Tibial nerve (tissue), 4 donors: ENCODE measurements around the gene TSHZ3. TPM values are rescaled to one million over a fixed set of nuclear protein-coding genes. Genes with fewer than 3 reads are reported as not detected.

Experiments
- DNase-seq, 2 donors: peaks; one replicate each; pipeline ENCODE4 v3.0.0-alpha.2; 2019; ENCODE audit warnings: low spot score in 2 of 2
- H3K27ac ChIP-seq, 4 donors: fragments of 200-600 bp; sonication (generic) in 3 of 4; one replicate each; pipeline ENCODE4 v1.5.1; 2017 to 2019; ENCODE audit warnings: mild to moderate bottlenecking in 1 of 4
- H3K27me3 ChIP-seq, 2 donors: fragments of 200-600 bp; sonication (generic) in 1 of 2; one replicate each; pipeline versions ENCODE4 v1.5.1 to v1.6.0; 2017 to 2019
- H3K36me3 ChIP-seq, 3 donors: fragments of 200-600 bp; sonication (generic); one replicate each; pipeline ENCODE4 v1.5.1; 2018 to 2019
- H3K4me1 ChIP-seq, 4 donors: fragments of 200-600 bp; sonication (generic) in 3 of 4; one replicate each; pipeline ENCODE4 v1.5.1; 2017 to 2019
- H3K4me3 ChIP-seq, 4 donors: fragments of 200-600 bp; sonication (generic) in 3 of 4; one replicate each; pipeline ENCODE4 v1.5.1; 2017 to 2019; ENCODE audit warnings: mild to moderate bottlenecking in 1 of 4, moderate library complexity in 1 of 4
- H3K9me3 ChIP-seq, 4 donors: fragments of 200-600 bp; sonication (generic) in 3 of 4; one replicate each; pipeline ENCODE4 v1.5.1; 2017 to 2019
- CTCF ChIP-seq, 5 experiments: fragments of 200-600 bp in 3 of 5; fragments of 450-650 bp in 2 of 5; sonication (generic) in 3 of 5; IDR thresholded peaks; one replicate each; pipeline ENCODE4 v1.5.1; 2016 to 2019; ENCODE audit warnings: antibody characterized with exemption in 5 of 5, mild to moderate bottlenecking in 3 of 5, moderate library complexity in 2 of 5
- EP300 ChIP-seq, 2 donors: sonication (generic); formaldehyde crosslinking; IDR thresholded peaks; one replicate each; pipeline ENCODE4 v1.6.1; 2017; ENCODE audit warnings: antibody characterized with exemption in 2 of 2, mild to moderate bottlenecking in 1 of 2
- POLR2A ChIP-seq, 2 donors: fragments of 450-650 bp; IDR thresholded peaks; one replicate each; pipeline ENCODE4 v1.6.1; 2017; ENCODE audit warnings: antibody characterized with exemption in 2 of 2, mild to moderate bottlenecking in 2 of 2, moderate library complexity in 2 of 2
- WGBS, 2 donors: methylation state at CpG; one replicate each; pipeline ENCODE4 v1.1.5; 2018; 5-methylcytosine and 5-hydroxymethylcytosine counted together
- total RNA-seq, 4 donors: library from RNA; depleted of rRNA; stranded (reverse); fragments of >200 nt; gene quantifications; one replicate each; pipeline ENCODE4 v1.1.0, GENCODE V29; 2016

TSHZ3 gene
- total RNA-seq, 4 donors from 2014 or later = 20.4 to 22.4 (median 22.3) TPM

DNA sequence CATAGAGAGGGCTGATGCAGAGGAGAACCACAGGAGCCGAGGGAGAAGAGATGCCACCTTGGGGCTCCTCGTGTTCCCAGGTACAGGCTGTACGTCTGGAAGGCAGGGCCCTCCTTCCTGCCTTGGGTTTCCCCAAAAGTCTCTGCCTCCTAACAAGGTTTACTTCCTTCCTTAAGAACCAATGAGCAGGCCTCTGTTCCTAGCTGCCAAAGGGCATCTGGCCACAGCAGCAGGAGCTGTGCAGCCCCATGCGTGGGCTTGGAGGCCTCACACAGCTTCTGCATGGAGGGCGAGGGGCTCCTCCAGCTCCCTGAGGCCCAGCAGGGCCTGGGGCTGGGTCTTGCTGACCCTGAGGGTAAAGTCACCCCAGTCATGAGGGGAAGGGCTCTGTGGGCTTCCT, 40.6 kb upstream of the TSHZ3 start:
- Histone ChIP-seq H3K4me1 (no peaks in the 10 kb centered on the region), H3K4me3 (no peak overlapping the region), H3K27ac (no peak overlapping the region), H3K9me3 (no peaks in the 10 kb centered on the region), H3K27me3 (no peaks in the 10 kb centered on the region), H3K36me3 (no peaks in the 10 kb centered on the region)
- no peak for DNase-seq
- WGBS, 2 donors = 78 to 81% methylated on average over 4 to 5 of the region's 5 CpGs
- TF ChIP-seq EP300 (IDR thresholded peaks at IDR 0.05) (no peak), CTCF (IDR thresholded peaks at IDR 0.05) (no peak)

GRCh38 chr19:31387717-31388301, 38.6 kb upstream of the TSHZ3 start:
- Histone ChIP-seq H3K4me3 (no peak overlapping the region), H3K27me3 (no peaks in the 10 kb centered on the region)

GRCh38 chr19:31386806-31387205, 37.6 kb upstream of the TSHZ3 start:
- Histone ChIP-seq H3K4me3 (no peak overlapping the region), H3K9me3 (no peaks in the 10 kb centered on the region), H3K4me1 (no peaks in the 10 kb centered on the region), H3K27me3 (no peaks in the 10 kb centered on the region), H3K36me3 (no peaks in the 10 kb centered on the region), H3K27ac (no peak overlapping the region)
- no peak for TF ChIP-seq POLR2A (IDR thresholded peaks at IDR 0.05)
- no peak for TF ChIP-seq EP300 (IDR thresholded peaks at IDR 0.05)
- no peak for TF ChIP-seq CTCF (IDR thresholded peaks at IDR 0.05)
- DNase-seq = no peak
- WGBS, 2 donors = 96% methylated on average over 6 to 8 of the region's 8 CpGs

More at GRCh38 chr19:31387717-31388301, 38.6 kb upstream of the TSHZ3 start:
- no peak for DNase-seq
- no peak overlapping the region for H3K27ac ChIP-seq
- TF ChIP-seq CTCF (IDR thresholded peaks at IDR 0.05) = no peak
- TF ChIP-seq EP300 (IDR thresholded peaks at IDR 0.05) = no peak
- TF ChIP-seq POLR2A (IDR thresholded peaks at IDR 0.05) = no peak
- H3K36me3 ChIP-seq = no peaks in the 10 kb centered on the region
- WGBS, 2 donors = 72 to 75% methylated on average over 16 of the region's 16 CpGs
- no peaks in the 10 kb centered on the region for H3K9me3 ChIP-seq
- H3K4me1 ChIP-seq = no peaks in the 10 kb centered on the region

GRCh38 chr19:31385744-31386143, 36.5 kb upstream of the TSHZ3 start:
- no peaks in the 10 kb centered on the region for H3K36me3 ChIP-seq
- no peak for DNase-seq
- no peak overlapping the region for H3K4me3 ChIP-seq
- H3K27me3 ChIP-seq = no peaks in the 10 kb centered on the region
- WGBS, 2 donors = 73% methylated on average over 1 of the region's 1 CpG
- H3K9me3 ChIP-seq = no peaks in the 10 kb centered on the region
- no peak overlapping the region for H3K27ac ChIP-seq
- H3K4me1 ChIP-seq = no peaks in the 10 kb centered on the region
- no peak for TF ChIP-seq CTCF (IDR thresholded peaks at IDR 0.05)
- no peak for TF ChIP-seq POLR2A (IDR thresholded peaks at IDR 0.05)
- TF ChIP-seq EP300 (IDR thresholded peaks at IDR 0.05) = no peak

DNA sequence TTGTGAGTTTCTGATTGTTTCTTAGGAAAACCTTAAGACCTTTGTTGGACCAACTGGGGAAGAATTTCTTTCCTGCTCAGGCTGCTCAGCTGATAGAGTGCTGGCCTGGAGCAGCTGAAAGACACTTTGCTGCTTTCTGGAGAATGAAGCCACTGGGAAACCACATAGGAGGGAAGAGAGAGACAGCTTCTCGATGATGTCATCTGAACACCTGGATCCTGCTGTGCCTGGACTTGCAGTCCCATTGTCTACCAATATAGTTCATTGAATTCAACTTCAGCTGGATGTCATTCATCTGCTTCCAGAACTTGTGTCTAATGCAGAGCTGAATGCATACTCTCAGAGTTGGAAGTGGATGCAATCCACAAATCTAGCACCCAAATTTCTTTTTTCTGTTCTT, 34.3 kb upstream of the TSHZ3 start:
- TF ChIP-seq CTCF (IDR thresholded peaks at IDR 0.05) (no peak), EP300 (IDR thresholded peaks at IDR 0.05) (no peak), POLR2A (IDR thresholded peaks at IDR 0.05) (no peak)
- Histone ChIP-seq H3K9me3 (no peaks in the 10 kb centered on the region), H3K4me3 (no peak overlapping the region), H3K36me3 (no peaks in the 10 kb centered on the region), H3K27ac (no peak overlapping the region), H3K27me3 (no peaks in the 10 kb centered on the region), H3K4me1 (no peaks in the 10 kb centered on the region)
- no peak for DNase-seq
- WGBS, 2 donors = 94 to 96% methylated on average over 1 of the region's 1 CpG
